Activated naive CD4-positive, alpha-beta T cell treated with anti-CD3 and anti-CD28 coated beads, Interleukin-2, amount 50 U/mL, for 24 hours (primary cell): ENCODE results near the gene IL17RB.
A peak's percentile ranks its signal among the peaks of the same experiment; 100 is the strongest.

ENCODE experiments used
- H3K27ac Mint-ChIP-seq: one replicate; pipeline ENCODE4 v1.8.0; 2021; ENCODE audit warnings: mild to moderate bottlenecking, mixed read lengths
- H3K27me3 Mint-ChIP-seq: one replicate; pipeline ENCODE4 v1.8.0; 2021; ENCODE audit warnings: mixed read lengths
- H3K36me3 Mint-ChIP-seq: one replicate; pipeline ENCODE4 v1.8.0; 2021; ENCODE audit warnings: mixed read lengths
- H3K4me1 Mint-ChIP-seq: one replicate; pipeline ENCODE4 v1.8.0; 2021; ENCODE audit warnings: mixed read lengths
- H3K4me3 Mint-ChIP-seq: one replicate; pipeline ENCODE4 v1.8.0; 2021; ENCODE audit warnings: mild to moderate bottlenecking, mixed read lengths
- H3K9me3 Mint-ChIP-seq: one replicate; pipeline ENCODE4 v1.8.0; 2021; ENCODE audit warnings: mixed read lengths

IL17RB gene

GRCh38 chr3:53846134-53846850 is at the start of gene IL17RB, which contains the start of gene CHDH:
Gene IL17RB, plus strand, starts transcription at chr3:53846568. Its CDS starts 21 bp downstream, at chr3:53846589.
Gene CHDH, minus strand, starts transcription at chr3:53846419. Its CDS starts 22,411 bp downstream, at chr3:53824008.
- Mint-ChIP-seq H3K4me3 (peak within 1 kb of the TSS; percentile 70), H3K27ac (no peak within 1 kb of the TSS), H3K36me3 (no peaks in the 10 kb centered on the region), H3K9me3 (no peaks in the 10 kb centered on the region), H3K27me3 (peaks cover 37% of the 10 kb centered on the region), H3K4me1 (peaks cover 5% of the 10 kb centered on the region)

GRCh38 chr3:53798144-53798543 is 48.2 kb upstream of the IL17RB start:
- H3K27me3 Mint-ChIP-seq, result no peaks in the 10 kb centered on the region
- no peak overlapping the region for H3K4me3 Mint-ChIP-seq
- H3K9me3 Mint-ChIP-seq, result no peaks in the 10 kb centered on the region
- H3K4me1 Mint-ChIP-seq, result no peaks in the 10 kb centered on the region
- no peaks in the 10 kb centered on the region for H3K36me3 Mint-ChIP-seq
- no peak overlapping the region for H3K27ac Mint-ChIP-seq

GRCh38 chr3:53799338-53799865 is 47.0 kb upstream of the IL17RB start:
- Mint-ChIP-seq H3K4me1 (no peaks in the 10 kb centered on the region), H3K9me3 (no peaks in the 10 kb centered on the region), H3K27me3 (no peaks in the 10 kb centered on the region), H3K36me3 (no peaks in the 10 kb centered on the region), H3K4me3 (no peak overlapping the region), H3K27ac (no peak overlapping the region)

- Mint-ChIP-seq H3K27ac (no peak overlapping the region), H3K36me3 (no peaks in the 10 kb centered on the region), H3K9me3 (no peaks in the 10 kb centered on the region), H3K4me3 (no peak overlapping the region), H3K27me3 (no peaks in the 10 kb centered on the region), H3K4me1 (no peaks in the 10 kb centered on the region)
Observed at GRCh38 chr3:53800041-53800906, 46.1 kb upstream of the IL17RB start.

- H3K9me3 Mint-ChIP-seq, result no peaks in the 10 kb centered on the region
- H3K27me3 Mint-ChIP-seq, result no peaks in the 10 kb centered on the region
- no peaks in the 10 kb centered on the region for H3K4me1 Mint-ChIP-seq
- H3K27ac Mint-ChIP-seq, result no peak overlapping the region
- H3K4me3 Mint-ChIP-seq, result no peak overlapping the region
- no peaks in the 10 kb centered on the region for H3K36me3 Mint-ChIP-seq
Observed at GRCh38 chr3:53801319-53801718, 45.0 kb upstream of the IL17RB start.

GRCh38 chr3:53802256-53802880 is 44.0 kb upstream of the IL17RB start:
- Mint-ChIP-seq H3K9me3 (no peaks in the 10 kb centered on the region), H3K27ac (no peak overlapping the region), H3K36me3 (no peaks in the 10 kb centered on the region), H3K4me3 (no peak overlapping the region), H3K4me1 (no peaks in the 10 kb centered on the region), H3K27me3 (no peaks in the 10 kb centered on the region)

GRCh38 chr3:53803124-53803815 is 43.1 kb upstream of the IL17RB start:
- H3K27ac Mint-ChIP-seq, result no peak overlapping the region
- H3K27me3 Mint-ChIP-seq, result no peaks in the 10 kb centered on the region
- no peaks in the 10 kb centered on the region for H3K36me3 Mint-ChIP-seq

GRCh38 chr3:53803816-53804695 is 42.3 kb upstream of the IL17RB start:
- Mint-ChIP-seq H3K4me3 (no peak overlapping the region), H3K27ac (no peak overlapping the region), H3K4me1 (no peaks in the 10 kb centered on the region), H3K36me3 (no peaks in the 10 kb centered on the region), H3K9me3 (no peaks in the 10 kb centered on the region), H3K27me3 (no peaks in the 10 kb centered on the region)

More at GRCh38 chr3:53803124-53803815, 43.1 kb upstream of the IL17RB start:
- no peaks in the 10 kb centered on the region for H3K9me3 Mint-ChIP-seq
- no peak overlapping the region for H3K4me3 Mint-ChIP-seq
- no peaks in the 10 kb centered on the region for H3K4me1 Mint-ChIP-seq

GRCh38 chr3:53804697-53805462 is 41.5 kb upstream of the IL17RB start:
- Mint-ChIP-seq H3K36me3 (no peaks in the 10 kb centered on the region), H3K9me3 (no peaks in the 10 kb centered on the region), H3K27ac (no peak overlapping the region), H3K4me3 (no peak overlapping the region), H3K27me3 (no peaks in the 10 kb centered on the region), H3K4me1 (no peaks in the 10 kb centered on the region)

- Mint-ChIP-seq H3K4me3 (no peak overlapping the region), H3K36me3 (no peaks in the 10 kb centered on the region), H3K27ac (no peak overlapping the region)
Observed at GRCh38 chr3:53805463-53806159, 40.8 kb upstream of the IL17RB start.

GRCh38 chr3:53806182-53807116 is 39.9 kb upstream of the IL17RB start:
- Mint-ChIP-seq H3K4me3 (no peak overlapping the region), H3K4me1 (no peaks in the 10 kb centered on the region), H3K27ac (no peak overlapping the region), H3K36me3 (no peaks in the 10 kb centered on the region), H3K27me3 (no peaks in the 10 kb centered on the region), H3K9me3 (no peaks in the 10 kb centered on the region)

More at GRCh38 chr3:53805463-53806159, 40.8 kb upstream of the IL17RB start:
- H3K9me3 Mint-ChIP-seq, result no peaks in the 10 kb centered on the region
- no peaks in the 10 kb centered on the region for H3K27me3 Mint-ChIP-seq
- H3K4me1 Mint-ChIP-seq, result no peaks in the 10 kb centered on the region

- H3K4me3 Mint-ChIP-seq, result no peak overlapping the region
- no peaks in the 10 kb centered on the region for H3K27me3 Mint-ChIP-seq
- H3K4me1 Mint-ChIP-seq, result no peaks in the 10 kb centered on the region
- H3K27ac Mint-ChIP-seq, result no peak overlapping the region
- H3K36me3 Mint-ChIP-seq, result no peaks in the 10 kb centered on the region
- H3K9me3 Mint-ChIP-seq, result no peaks in the 10 kb centered on the region
Observed at GRCh38 chr3:53807117-53807810, 39.1 kb upstream of the IL17RB start.
